HG02840 (cell line): ENCODE data around the gene ARHGAP6.
"Not testable (repeated sequence)": the region's sequence is repeated elsewhere in the genome, so short reads cannot be mapped to it uniquely, and the experiment has no call there.

Experiments
- ATAC-seq: cut with Tn5 transposase; IDR thresholded peaks from one replicate; pipeline ENCODE4 v1.9.1; 2021; ENCODE audit warnings: mild to moderate bottlenecking, moderate library complexity, moderate number of reproducible peaks; ENCODE audit not compliant: unreplicated experiment, low FRiP score

The ARHGAP6 gene

DNA sequence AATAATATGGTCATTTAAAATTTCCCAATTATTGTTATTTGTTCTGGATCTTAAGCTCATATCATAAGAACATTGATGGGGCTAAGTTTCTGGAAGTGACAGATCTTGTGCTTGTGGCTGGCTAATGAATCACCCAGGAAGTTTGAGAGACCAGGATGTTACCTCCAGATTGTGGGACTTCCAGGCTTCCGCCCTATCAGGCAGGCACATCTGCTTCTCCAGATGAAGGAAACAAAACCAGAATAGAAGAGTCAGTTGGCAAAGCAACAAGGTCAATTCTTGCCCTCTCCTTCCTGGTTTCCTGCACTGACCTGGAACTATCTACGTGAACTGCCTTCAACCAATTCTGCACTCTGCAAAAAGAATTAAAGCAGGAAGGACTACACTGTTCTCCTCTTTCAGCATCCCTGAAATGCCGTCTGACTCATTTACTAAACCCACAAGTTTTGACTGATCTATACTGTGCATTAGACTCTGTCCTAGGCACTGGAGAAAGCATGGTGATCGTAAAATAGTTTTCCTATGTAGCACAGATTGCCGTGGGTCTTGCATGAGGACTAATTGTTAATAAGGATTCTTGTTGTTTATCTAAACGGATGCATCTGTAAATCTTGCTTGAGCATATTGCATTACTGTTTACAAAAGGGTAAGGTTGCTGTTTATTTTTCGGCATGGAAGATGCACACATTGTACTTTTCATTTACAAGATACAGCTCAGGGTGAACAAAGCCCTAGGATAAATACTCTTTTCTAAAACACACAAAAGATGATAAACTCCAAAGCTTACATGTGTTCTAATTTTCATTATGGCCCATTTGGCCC, 297.9 kb downstream of the ARHGAP6 start:
- ATAC-seq, result no peak

DNA sequence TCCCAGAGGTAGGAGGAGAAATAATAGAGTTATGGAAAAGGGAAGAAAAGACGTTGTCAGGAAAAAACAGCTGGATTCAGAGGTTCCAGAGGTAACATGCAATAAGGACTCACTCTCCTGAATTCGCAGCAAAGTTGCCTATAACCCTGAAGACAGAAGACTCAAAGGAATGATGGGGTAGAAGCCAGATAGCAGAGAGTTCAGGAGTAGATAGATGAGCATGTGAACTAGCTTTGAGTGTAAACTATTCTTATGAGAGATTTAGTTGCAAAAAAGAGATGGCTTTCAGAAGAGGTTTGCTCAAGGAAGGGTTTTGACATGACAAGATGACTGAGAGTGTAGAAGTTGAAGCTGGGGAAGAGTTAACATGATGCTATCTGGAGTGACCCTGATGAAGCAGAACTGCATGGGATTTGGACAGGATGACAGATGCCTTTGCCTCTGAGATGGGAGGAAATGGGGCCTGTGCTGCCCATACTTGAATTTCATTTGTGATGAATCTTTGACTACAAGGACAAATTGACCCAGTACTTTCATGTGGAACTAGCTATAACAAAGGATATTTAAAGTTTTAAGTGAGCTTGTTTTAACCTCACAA, 298.6 kb downstream of the ARHGAP6 start:
- ATAC-seq, result no peak

DNA sequence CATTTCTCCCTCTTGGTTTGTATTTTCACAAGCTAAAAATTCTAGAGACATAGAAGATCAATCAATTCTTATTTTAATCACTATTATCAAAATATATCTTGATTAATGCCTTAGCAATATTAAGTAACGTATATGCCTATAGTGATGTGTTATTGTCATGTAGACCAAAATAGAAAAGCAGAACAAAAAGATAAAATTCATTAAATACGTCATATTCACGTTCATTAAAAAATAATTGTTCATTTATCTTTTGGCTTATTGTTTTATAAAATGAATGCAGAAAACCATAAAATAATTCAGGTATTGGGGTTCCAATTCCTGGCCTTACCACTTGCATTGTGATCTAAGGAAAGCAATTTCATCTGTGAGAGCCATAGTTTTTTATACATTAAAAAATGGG, 300.3 kb downstream of the ARHGAP6 start:
- no peak for ATAC-seq

DNA sequence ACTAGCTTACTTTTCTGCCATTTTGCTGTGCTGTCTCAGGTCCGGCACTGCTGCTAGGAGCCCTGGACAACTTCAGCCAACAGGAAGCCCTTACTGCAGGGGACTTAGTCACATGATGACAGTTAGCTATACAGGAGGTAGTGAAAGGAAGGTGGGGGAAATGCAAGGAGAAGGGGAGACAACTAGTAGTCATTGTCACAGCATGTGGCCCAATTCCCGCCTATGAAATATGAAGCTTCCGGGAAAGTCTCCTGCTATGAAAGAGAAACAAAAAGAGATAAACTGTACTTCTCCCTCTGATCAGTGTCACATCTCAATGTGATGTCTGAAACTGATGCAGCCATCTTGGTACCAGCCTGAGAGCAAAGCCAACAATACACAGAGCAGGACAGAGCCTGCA, 300.9 kb downstream of the ARHGAP6 start:
- no peak for ATAC-seq

DNA sequence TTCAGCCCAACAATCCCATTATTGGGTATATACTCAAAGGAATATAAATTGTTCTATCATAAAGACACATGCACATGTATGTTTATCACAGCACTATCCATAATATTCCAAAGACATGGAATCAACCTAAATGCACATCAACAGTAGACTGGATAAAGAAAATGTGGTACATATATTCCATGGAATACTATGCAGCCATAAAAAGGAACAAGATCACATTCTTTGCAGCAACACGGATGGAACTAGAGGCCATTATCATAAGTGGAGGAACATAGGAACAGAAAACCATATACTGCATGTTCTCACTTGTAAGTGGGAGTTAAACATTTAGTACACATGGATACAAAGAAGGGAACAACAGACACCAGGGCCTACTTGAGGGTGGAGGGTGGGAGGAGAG, 301.9 kb downstream of the ARHGAP6 start:
- not testable (repeated sequence) for ATAC-seq

DNA sequence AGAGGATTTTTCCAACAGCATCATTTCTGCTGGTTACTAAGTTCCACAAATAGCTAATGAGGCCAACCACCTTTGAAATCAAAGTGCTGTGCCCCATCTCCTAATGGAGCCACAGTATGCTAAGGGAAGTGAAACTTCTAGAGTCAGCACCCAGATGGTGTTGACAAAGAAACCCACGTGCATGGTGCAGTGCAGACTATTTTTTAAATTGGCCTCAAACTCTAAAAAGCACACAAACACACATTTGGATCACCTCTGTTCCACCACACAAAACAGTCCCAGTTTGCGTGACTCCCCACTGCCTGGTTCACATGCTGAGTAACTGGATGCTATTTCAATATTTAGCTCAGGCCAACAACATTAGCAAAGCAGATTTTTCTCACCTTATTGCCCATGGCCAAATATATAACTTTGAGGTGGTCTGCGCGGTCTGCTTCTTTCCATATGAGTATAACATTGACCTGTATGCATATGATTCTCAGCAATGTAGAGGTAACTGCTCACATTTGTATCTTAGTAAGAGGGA, 302.6 kb downstream of the ARHGAP6 start:
- peak; percentile 94 for ATAC-seq

DNA sequence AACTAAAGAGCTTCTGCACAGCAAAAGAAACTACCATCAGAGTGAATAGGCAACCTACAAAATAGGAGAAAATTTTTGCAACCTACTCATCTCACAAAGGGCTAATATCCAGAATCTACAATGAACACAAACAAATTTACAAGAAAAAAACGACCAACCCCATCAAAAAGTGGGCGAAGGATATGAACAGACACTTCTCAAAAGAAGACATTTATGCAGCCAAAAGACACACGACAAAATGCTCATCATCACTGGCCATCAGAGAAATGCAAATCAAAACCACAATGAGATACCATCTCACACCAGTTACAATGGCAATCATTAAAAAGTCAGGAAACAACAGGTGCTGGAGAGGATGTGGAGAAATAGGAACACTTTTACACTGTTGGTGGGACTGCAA, 304.1 kb downstream of the ARHGAP6 start:
- not testable (repeated sequence) for ATAC-seq

DNA sequence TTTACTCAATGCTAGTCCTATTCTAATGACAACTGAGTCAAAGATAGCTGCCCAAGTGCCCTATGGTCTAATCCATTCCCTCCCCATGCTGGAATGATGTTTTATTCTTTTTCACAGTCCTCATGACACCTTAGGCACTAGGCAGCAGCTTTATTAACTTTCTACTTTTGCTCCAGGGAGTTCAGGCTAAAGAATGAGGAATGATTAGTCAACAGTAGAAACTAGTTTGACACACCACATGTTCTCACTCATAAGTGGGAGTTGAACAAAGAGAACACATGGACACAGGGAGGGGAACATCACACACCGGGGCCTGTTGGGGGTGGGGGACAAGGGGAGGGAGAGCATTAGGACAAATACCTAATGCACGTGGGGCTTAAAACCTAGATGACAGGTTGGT, 309.8 kb downstream of the ARHGAP6 start:
- ATAC-seq, result not testable (repeated sequence)

DNA sequence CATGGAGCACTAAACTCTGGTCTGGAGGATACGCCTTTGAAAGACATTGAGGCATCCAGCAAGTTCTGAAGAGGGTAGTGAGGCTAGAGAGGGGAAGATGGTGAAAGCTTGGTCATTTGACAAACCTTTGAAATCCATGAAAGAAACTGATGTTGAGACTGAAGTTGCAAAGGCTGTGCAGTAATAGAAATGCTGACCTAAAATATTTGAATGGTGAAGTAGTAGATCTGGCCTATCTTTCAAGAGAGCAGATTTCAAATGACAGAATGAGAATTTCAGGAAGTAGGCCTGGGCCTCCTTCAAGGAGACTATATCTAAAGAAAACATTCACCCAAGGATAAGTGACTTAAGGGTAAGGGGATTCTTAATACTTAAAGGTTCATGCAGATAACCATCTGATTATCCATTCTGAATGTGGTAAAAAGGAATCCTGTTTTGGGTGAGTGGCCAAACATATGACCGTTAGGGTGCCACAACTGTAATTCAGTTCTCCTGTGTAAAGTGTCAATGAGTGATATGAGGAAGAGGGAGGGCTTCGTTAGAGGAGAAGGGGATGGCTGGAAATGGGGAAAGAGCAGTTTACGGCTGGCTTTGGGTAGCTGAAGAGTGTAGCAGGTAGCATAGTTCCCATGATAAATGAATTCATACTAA, 310.3 kb downstream of the ARHGAP6 start:
- no peak for ATAC-seq

DNA sequence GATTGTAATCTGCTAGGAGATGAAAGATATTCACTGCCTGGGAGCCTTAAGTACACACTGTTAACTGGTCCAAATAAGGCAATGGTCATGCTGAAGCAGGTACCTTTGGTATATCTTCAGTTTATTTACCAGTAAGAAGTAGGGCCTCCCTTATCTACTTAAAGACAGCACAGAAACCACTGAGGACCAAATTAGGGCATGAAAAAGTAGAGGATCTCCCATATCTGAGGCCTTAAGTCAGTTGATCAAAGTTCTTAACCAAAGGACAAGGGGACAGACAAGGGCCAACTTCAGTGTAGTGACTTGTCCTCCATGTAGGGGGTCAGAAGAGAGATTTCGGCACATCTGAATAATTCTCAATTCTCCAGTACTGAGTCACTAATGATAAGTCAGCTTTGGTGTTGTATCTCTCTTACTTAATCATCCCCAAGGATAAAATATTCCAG, 313.4 kb downstream of the ARHGAP6 start:
- ATAC-seq, result no peak

DNA sequence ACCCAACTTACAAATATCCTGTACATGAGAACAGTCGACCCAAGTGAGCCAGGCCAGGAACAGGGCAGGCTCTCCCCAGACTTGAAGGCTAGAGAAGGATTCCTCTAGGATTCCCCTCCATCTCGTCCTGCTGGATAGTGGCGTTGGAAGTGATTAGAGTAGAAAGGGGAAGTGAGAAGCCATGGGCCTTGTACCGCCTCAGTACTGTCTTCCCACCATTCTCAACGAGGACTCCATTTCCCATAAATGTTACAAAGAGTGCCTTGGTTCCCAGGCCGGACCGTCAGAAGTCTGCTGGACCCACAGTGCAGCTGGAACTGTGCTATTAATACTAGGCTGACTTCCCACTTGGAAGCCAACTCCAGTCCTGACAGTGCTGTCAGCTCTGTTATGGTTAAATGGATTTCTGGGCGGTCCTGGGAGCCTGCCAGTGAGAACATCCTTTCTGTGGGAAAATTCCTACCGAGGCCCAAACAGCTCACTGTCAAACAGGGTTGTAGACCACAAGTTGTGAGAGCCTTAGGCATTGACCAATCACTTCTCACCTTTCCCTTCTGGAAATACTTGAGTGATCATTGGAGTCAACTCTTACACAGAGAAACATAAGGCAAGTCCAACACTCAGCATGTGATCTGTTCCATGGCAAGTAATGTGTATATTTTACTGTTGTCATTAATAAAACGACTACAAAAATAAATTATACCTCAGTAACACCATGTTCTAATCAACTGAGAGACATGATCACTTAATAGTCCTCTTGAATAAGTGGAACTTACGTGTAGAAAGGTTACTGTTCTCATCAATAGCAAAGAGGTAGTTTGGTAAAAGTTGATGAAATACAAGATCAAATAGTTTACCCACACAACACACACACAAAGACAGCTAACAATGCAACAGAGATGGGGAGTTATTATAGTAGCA, 314.1 kb downstream of the ARHGAP6 start:
- ATAC-seq, result no peak

DNA sequence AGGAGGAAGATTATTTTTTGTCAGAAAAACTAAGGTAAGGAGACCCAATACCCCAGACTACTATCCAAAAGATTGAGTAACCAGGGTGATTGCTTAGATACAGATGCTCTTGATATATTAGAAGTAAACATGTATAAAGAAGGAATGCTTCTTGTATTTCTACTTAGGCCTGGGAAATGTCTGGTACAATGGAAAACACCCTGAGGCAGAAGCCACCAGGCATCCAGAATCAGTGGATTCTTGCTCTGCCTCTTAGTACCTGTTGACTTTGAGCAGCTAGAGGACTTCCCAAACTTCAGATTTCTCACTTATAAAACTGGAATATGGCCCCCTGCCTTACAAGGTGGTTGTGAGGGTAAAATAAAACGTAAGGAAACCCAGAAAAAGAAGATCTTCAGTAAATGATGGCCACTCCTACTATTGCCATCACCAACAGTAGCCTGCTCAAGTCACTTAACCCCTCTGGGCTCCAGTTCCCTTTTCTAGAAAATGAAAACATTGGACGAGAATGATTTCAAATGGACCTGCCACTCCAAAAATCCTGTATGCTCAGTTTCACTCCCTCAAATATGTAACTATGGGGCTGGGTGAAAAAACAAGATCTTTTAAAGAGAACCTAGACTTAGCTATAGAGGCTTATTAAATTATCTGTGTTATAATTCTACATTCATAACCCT, 315.9 kb downstream of the ARHGAP6 start:
- ATAC-seq, result no peak

DNA sequence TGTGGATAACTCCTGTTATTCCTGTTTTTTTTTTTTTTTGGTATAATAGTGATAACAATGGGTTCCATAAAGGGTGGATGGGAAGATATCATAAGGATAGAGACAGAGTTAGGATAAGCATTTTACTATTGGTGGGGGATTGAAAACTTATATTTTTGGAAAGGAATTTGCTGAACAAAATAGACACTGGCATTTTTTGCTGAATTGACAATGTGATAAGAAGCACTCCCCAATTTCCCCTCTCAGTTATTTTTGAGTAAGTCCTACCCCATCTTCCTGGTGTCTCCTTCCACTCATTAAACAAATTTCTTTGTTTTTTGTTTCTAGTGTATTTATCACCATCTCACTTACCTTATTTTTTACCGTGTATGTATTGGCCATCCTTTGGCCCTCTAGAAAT, 316.7 kb downstream of the ARHGAP6 start:
- ATAC-seq, result no peak

DNA sequence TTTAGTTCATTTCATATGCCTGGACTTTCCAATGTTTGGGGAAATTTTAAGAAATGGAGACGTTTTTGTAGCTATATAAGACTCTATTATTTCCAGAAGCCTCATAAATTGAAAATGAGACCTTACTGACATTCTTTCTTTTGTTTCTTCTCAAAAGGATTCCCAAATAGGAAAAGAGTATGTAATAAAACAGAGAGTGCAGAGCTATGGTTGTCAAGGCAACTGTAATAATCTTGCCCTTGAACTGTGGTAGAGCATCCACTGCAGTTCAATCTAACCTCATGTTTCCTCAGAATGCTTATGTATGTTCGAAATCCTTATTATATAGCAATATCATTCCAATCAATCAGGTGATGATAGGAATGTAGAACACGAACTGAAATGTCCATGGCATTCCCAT, 318.4 kb downstream of the ARHGAP6 start:
- no peak for ATAC-seq

DNA sequence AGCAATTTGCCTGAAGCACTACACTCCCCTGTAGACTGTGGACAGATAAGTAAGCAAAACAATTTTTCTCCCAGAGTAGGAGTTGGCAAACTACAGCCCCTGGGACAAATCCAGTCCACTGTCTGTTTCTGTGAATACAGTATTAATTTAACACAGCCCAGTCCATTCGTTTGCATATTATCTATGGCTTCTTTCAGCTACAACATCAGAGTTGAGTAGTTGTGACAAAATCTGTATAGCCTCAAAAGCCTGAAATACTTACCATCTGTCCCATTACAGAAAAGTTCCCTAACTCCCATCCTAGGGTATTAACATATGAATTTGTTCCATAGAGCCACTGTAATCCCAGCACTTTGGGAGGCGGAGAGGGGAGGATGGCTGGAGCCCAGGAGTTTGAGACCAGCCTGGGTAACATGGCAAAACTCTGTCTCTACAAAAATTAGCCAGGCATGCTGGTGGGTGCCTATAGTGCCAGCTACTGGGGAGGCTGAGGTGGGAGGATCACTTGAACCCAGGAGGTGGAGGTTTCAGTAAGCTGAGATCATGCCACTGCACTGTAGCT, 319.5 kb downstream of the ARHGAP6 start:
- no peak for ATAC-seq

DNA sequence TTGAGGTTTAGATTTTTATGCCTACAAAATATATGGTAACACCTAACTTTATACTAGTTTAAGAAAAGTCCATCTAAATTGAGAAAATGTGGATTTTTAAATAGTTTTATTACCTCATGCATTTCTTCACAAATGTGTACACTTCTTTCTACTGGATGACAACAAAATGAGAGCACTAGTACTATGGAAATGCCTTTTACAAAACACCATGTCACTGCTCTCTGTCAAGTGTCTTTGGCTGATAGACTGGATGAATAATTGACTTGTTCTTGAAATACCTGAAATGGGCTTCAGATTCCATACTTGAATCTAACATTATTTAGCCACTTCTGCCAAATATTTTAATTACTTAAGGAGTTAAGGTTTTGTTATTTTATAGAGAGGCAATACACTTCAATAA, 323.0 kb downstream of the ARHGAP6 start:
- no peak for ATAC-seq

DNA sequence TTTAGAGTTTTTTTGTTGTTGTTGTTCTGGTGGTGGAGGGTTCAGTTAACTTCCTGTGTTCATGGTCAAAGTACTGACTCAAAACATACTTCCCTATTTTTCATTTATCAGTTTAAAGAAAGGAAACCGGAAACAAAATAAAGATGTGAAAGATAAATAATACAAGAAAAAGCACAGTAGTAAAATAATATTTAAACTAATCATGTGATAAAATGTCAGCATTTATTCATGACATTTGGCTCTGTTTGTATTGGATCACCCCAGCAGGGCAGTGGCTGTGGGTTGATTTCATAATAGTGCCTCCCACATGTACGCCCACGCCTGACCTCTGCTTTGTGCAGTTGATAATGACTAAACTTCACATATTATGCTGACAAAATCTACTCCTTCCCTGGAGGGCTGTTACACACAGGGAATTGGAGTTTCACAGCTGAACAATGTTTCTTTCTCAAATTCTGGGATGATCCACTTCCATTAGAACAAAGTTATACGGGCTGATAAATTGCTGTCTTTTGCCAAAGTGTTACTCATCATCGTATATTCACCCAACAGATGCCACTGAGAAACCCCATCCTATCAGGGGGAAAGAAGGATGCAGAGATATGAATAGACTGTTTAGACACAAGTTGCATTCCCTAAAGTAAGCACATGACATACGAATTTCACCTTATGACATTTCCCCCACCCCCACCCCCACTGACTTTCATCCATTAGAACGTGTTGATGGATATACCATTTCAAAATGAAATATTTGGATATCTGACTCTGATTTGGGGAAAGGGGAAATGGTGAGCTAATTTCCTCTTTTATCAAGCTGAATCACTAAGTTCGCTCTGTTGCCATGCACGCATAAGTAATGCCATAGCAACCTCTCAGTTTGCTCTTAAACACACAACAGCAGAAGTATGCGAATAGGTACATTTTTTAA, 324.2 kb downstream of the ARHGAP6 start:
- ATAC-seq, result no peak

DNA sequence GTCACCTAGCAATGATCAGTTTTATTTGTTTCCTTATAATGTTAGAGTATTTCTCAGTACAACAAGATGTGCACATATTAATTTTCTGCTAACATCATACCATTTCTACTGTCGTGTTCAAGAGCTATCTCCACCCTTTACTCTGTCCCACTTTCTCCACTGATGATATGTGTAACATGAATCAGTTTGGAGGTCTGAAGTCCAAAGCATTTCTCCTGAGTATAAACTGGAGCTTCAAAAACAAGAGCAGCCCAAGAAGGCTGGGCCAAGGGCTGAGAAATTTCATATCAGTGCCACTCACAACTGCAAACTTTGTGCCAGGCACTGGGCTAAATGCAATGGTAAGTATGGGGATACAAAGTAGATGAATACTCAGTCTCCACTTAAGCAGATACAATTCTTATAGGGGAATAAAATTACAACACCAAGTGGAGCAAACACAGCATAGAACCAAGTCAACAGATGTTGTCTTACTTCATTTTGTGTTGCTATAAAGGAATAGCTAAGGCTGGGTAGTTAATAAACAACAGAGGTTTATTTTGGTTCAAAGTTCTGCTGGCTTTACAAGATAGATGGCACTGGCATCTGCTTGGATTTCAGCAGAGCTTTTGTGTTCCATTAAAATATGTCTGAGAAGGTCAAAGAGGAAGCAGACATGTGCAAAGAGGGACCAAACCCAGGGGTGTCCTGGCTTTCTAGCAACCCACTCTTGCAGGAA, 328.3 kb downstream of the ARHGAP6 start:
- ATAC-seq, result no peak
